GM23338 (cell line): ENCODE data around the gene HRC. TPM values are rescaled to one million over a fixed set of nuclear protein-coding genes. Genes with fewer than 3 reads are reported as not detected.

Source experiments
- ATAC-seq: fragments of 200-7000 bp; cut with Tn5 transposase; 3 replicates; pipeline ENCODE4 v1.9.1; 2020
- DNase-seq: peaks from one replicate; pipeline ENCODE4 v3.0.0-alpha.2; 2015; ENCODE audit warnings: low spot score
- H2AFZ ChIP-seq: fragments of 200-600 bp; sonication (generic); 2 replicates; pipeline ENCODE4 v1.8.0; 2016; ENCODE audit warnings: antibody characterized with exemption, mild to moderate bottlenecking, moderate library complexity
- H3F3A ChIP-seq: fragments of 200-600 bp; sonication (generic); replicated peaks from 2 replicates; pipeline ENCODE4 v1.8.0; 2017; ENCODE audit warnings: antibody characterized with exemption, mixed run types, low read depth
- H3K27ac ChIP-seq: fragments of 200-600 bp; sonication (generic); 2 replicates; pipeline ENCODE4 v1.6.1; 2016; ENCODE audit warnings: low read depth
- H3K27me3 ChIP-seq: fragments of 200-600 bp; sonication (generic); 2 replicates; pipeline ENCODE4 v1.8.0; 2016; ENCODE audit warnings: mild to moderate bottlenecking, mixed run types, moderate library complexity; ENCODE audit not compliant: insufficient read depth
- H3K36me3 ChIP-seq: fragments of 200-600 bp; sonication (generic); 2 replicates; pipeline ENCODE4 v1.8.0; 2016; ENCODE audit warnings: mild to moderate bottlenecking; ENCODE audit not compliant: insufficient read depth
- H3K4me1 ChIP-seq: fragments of 200-600 bp; sonication (generic); 2 replicates; pipeline ENCODE4 v1.8.0; 2016; ENCODE audit warnings: mild to moderate bottlenecking, moderate library complexity; ENCODE audit not compliant: insufficient read depth
- H3K4me2 ChIP-seq: fragments of 200-600 bp; sonication (generic); 2 replicates; pipeline ENCODE4 v1.7.1; 2017; ENCODE audit warnings: mixed run types
- H3K4me3 ChIP-seq: fragments of 200-600 bp; sonication (generic); 2 replicates; pipeline ENCODE4 v1.6.1; 2016; ENCODE audit warnings: mixed run types
- H3K79me2 ChIP-seq: fragments of 200-600 bp; sonication (generic); replicated peaks from 2 replicates; pipeline ENCODE4 v1.8.0; 2017; ENCODE audit warnings: mild to moderate bottlenecking; ENCODE audit not compliant: insufficient read depth
- H3K9me2 ChIP-seq: fragments of 200-600 bp; sonication (generic); 2 replicates; pipeline ENCODE4 v1.8.0; 2017; ENCODE audit not compliant: insufficient read depth
- H4K20me1 ChIP-seq: fragments of 200-600 bp; sonication (generic); replicated peaks from 2 replicates; pipeline ENCODE4 v1.8.0; 2017; ENCODE audit warnings: mild to moderate bottlenecking; ENCODE audit not compliant: insufficient read depth
- H3K27ac Mint-ChIP-seq: 2 replicates; pipeline ENCODE4 v1.8.0; 2020; ENCODE audit warnings: inconsistent platforms, mild to moderate bottlenecking, moderate library complexity, mixed read lengths
- H3K27me3 Mint-ChIP-seq: 3 replicates; pipeline ENCODE4 v1.8.0; 2022; ENCODE audit warnings: low read depth, mild to moderate bottlenecking, moderate library complexity, mixed read lengths, inconsistent platforms; ENCODE audit not compliant: insufficient read depth, poor library complexity
- H3K36me3 Mint-ChIP-seq: 3 replicates; pipeline ENCODE4 v1.8.0; 2021; ENCODE audit warnings: low read depth, mild to moderate bottlenecking, inconsistent platforms, moderate library complexity, mixed read lengths
- H3K4me1 Mint-ChIP-seq: 3 replicates; pipeline ENCODE4 v1.8.0; 2020; ENCODE audit warnings: mild to moderate bottlenecking, inconsistent platforms, mixed read lengths
- H3K4me3 Mint-ChIP-seq: 3 replicates; pipeline ENCODE4 v1.8.0; 2021; ENCODE audit warnings: moderate library complexity, mild to moderate bottlenecking, inconsistent platforms, mixed read lengths
- H3K9me3 Mint-ChIP-seq: 3 replicates; pipeline ENCODE4 v1.8.0; 2020; ENCODE audit warnings: moderate library complexity, mild to moderate bottlenecking, inconsistent platforms, mixed read lengths
- ETS1 ChIP-seq: IDR thresholded peaks from 2 replicates; pipeline ENCODE4 v1.6.1; 2016; ENCODE audit warnings: antibody characterized with exemption
- JUNB ChIP-seq: IDR thresholded peaks from one replicate; pipeline ENCODE4 v1.6.1; 2016; ENCODE audit warnings: antibody characterized with exemption; ENCODE audit not compliant: unreplicated experiment
- NANOG ChIP-seq: IDR thresholded peaks from 2 replicates; pipeline ENCODE4 v1.6.1; 2016; ENCODE audit warnings: antibody characterized with exemption, borderline replicate concordance
- ZNF462 ChIP-seq: fragments of 250-450 bp; sonication (Bioruptor Pico); IDR thresholded peaks from 2 replicates; pipeline ENCODE4 v1.5.0; 2020; ENCODE audit warnings: mild to moderate bottlenecking, moderate library complexity
- polyA plus RNA-seq: library from polyadenylated mRNA; unstranded; fragments of >200 nt; fragmentation: Nextera tagmentation; extraction: Ambion mirVana; gene quantifications from 2 replicates; pipeline ENCODE4 v1.2.1, GENCODE V29; 2016
- total RNA-seq: library from RNA; depleted of rRNA; stranded (reverse); fragments of >200 nt; shearing (Covaris generic); gene quantifications from 2 replicates; pipeline ENCODE4 v1.2.3, GENCODE V29; 2014

The HRC gene
- total and polyA plus RNA-seq, 2 experiments from 2014 or later, result 1.4 to 2.0 TPM

- TF ChIP-seq ZNF462 (CRISPR knock-in tag), result no peak
- no peak for TF ChIP-seq NANOG
Observed at GRCh38 chr19:49180659-49181058, 25.5 kb upstream of the HRC start (continued).

GRCh38 chr19:49173198-49173597 lies 18.0 kb upstream of the HRC start:
- peaks cover 2% of the 10 kb centered on the region for H3K27me3 Mint-ChIP-seq
- no peak overlapping the region for H3K27ac ChIP-seq
- H3K27me3 ChIP-seq, result no peaks in the 10 kb centered on the region
- no peaks in the 10 kb centered on the region for H3K9me2 ChIP-seq
- H2AFZ ChIP-seq, result no peak overlapping the region
- no peaks in the 10 kb centered on the region for H4K20me1 ChIP-seq
- no peak overlapping the region for H3K4me3 ChIP-seq
- H3K4me1 ChIP-seq, result no peaks in the 10 kb centered on the region
- H3K9me3 Mint-ChIP-seq, result no peaks in the 10 kb centered on the region
- H3K27ac Mint-ChIP-seq, result no peak overlapping the region
- H3K4me3 Mint-ChIP-seq, result no peak overlapping the region
- no peaks in the 10 kb centered on the region for H3K36me3 Mint-ChIP-seq
- H3K36me3 ChIP-seq, result no peaks in the 10 kb centered on the region
- ATAC-seq (no peak), DNase-seq (no peak)
- H3K79me2 ChIP-seq, result no peaks in the 10 kb centered on the region
- TF ChIP-seq JUNB, result no peak
- TF ChIP-seq ETS1, result no peak
- no peaks in the 10 kb centered on the region for H3F3A ChIP-seq
- no peaks in the 10 kb centered on the region for H3K4me1 Mint-ChIP-seq
- no peak overlapping the region for H3K4me2 ChIP-seq
